Esophagus squamous epithelium (tissue), 5 donors: ENCODE results near the gene GNAL. TPM values are rescaled to one million over a fixed set of nuclear protein-coding genes. Genes with fewer than 3 reads are reported as not detected.
"Not testable (repeated sequence)": the region's sequence is repeated elsewhere in the genome, so short reads cannot be mapped to it uniquely, and the experiment has no call there.

ENCODE experiments used
- DNase-seq: peaks from one replicate; lab custom pipeline; 2025; lab: John Stamatoyannopoulos, UW
- H3K27ac ChIP-seq, 4 donors: fragments of 200-600 bp; sonication (generic); one replicate each; pipeline ENCODE4 v1.5.1; 2016 to 2019; ENCODE audit warnings: mild to moderate bottlenecking in 1 of 4
- H3K27me3 ChIP-seq, 4 donors: fragments of 200-600 bp; sonication (generic); 1 replicate in 3 of 4; 2 replicates in 1 of 4; pipeline versions ENCODE4 v1.5.1 to v1.6.0; 2017 to 2021; ENCODE audit warnings: antibody characterized with exemption in 1 of 4
- H3K36me3 ChIP-seq, 3 donors: fragments of 200-600 bp; sonication (generic); one replicate each; pipeline ENCODE4 v1.5.1; 2016 to 2019
- H3K4me1 ChIP-seq, 3 donors: fragments of 200-600 bp; sonication (generic); one replicate each; pipeline ENCODE4 v1.5.1; 2017 to 2019
- H3K4me3 ChIP-seq, 4 donors: fragments of 200-600 bp; sonication (generic); 1 replicate in 3 of 4; 2 replicates in 1 of 4; pipeline ENCODE4 v1.5.1; 2016 to 2019; ENCODE audit warnings: mild to moderate bottlenecking in 2 of 4, moderate library complexity in 1 of 4
- H3K9me3 ChIP-seq, 3 donors: fragments of 200-600 bp; sonication (generic); one replicate each; pipeline ENCODE4 v1.5.1; 2016 to 2019
- POLR2A ChIP-seq, 4 donors: fragments of 450-650 bp; IDR thresholded peaks; one replicate each; pipeline ENCODE4 v1.6.1; 2017; ENCODE audit warnings: antibody characterized with exemption in 4 of 4, mild to moderate bottlenecking in 4 of 4, moderate library complexity in 3 of 4
- WGBS, 2 donors: methylation state at CpG; one replicate each; pipeline ENCODE4 v1.1.5; 2018; 5-methylcytosine and 5-hydroxymethylcytosine counted together
- intact Hi-C: fragments of 100-400 bp; cut with DNase I; formaldehyde crosslinking; loops from one replicate; pipeline ENCODE4 v1.15.0; 2022
- total RNA-seq, 4 donors: library from RNA; depleted of rRNA; stranded (reverse); fragments of >200 nt; gene quantifications; one replicate each; pipeline ENCODE4 v1.1.0, GENCODE V29; 2016
- TF ChIP-seq, protein P1 (sequence below), 6 experiments: fragments of 450-650 bp in 4 of 6; fragments of 200-600 bp in 2 of 6; sonication (generic) in 2 of 6; IDR thresholded peaks; one replicate each; pipeline ENCODE4 v1.5.1; 2016 to 2019; ENCODE audit warnings: antibody characterized with exemption in 6 of 6, mild to moderate bottlenecking in 4 of 6, moderate library complexity in 4 of 6
- donor health status: DM: yes; HTN: yes; CAD: no.

The GNAL gene
- total RNA-seq, 4 donors from 2014 or later: 2.4 to 23.4 (median 7.0) TPM

DNA sequence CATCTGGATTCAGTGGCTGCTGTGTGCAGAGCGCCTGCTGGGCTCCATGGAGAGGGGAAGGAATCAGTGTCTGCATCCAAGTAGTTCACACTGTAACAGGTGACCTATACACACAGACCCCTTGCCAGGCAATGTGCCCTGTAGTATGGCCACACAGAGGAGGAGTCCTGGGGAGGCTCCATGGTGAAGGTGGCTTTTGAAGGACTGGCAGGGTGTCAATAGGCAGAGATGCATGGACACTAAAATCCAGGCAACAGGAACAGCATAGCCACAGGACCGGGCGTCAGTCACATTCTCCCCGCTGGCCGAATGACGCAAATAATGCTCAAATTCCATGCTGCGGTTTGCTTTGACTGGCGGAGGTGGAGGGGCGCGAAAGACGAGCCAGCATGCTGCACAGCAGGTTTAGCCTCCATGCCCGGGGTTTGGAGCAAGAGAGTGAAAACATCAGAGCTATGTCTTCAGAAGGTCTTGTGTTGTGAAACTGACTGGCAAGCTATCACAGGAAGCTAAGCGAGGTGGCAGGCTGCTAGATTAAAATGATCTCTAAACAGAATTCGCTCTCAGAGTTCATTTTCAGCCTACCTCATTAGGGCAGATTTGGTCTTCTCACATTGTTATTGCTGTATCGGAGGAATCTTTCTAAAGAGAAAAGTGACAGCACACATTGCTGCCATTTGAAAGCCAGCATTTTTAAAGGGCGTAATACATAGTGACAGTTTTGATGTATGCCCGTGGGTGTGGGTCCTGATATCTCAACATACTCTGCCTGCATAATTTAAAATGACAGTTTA lies 161.0 kb downstream of the GNAL start:
- no peak for DNase-seq
- H3K4me3 ChIP-seq: peak overlapping the region; percentile 70 to 87 (median 80)
- peak overlapping the region; percentile 95 to 98 (median 96) for H3K27ac ChIP-seq
- 3 to 17% methylated on average over 8 to 17 of the region's 17 CpGs for WGBS, 2 donors
- peaks cover 0 to 43% (median 22%) of the 10 kb centered on the region in 3 donors for H3K4me1 ChIP-seq
- H3K36me3 ChIP-seq: peaks cover 0 to 15% (median 0%) of the 10 kb centered on the region in 3 donors
- H3K9me3 ChIP-seq: no peaks in the 10 kb centered on the region
- peak in 1 of 4 donors; percentile 47 for TF ChIP-seq POLR2A (IDR thresholded peaks at IDR 0.05)
- TF ChIP-seq, protein P1, sequence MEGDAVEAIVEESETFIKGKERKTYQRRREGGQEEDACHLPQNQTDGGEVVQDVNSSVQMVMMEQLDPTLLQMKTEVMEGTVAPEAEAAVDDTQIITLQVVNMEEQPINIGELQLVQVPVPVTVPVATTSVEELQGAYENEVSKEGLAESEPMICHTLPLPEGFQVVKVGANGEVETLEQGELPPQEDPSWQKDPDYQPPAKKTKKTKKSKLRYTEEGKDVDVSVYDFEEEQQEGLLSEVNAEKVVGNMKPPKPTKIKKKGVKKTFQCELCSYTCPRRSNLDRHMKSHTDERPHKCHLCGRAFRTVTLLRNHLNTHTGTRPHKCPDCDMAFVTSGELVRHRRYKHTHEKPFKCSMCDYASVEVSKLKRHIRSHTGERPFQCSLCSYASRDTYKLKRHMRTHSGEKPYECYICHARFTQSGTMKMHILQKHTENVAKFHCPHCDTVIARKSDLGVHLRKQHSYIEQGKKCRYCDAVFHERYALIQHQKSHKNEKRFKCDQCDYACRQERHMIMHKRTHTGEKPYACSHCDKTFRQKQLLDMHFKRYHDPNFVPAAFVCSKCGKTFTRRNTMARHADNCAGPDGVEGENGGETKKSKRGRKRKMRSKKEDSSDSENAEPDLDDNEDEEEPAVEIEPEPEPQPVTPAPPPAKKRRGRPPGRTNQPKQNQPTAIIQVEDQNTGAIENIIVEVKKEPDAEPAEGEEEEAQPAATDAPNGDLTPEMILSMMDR (IDR thresholded peaks at IDR 0.05): no peak
- H3K27me3 ChIP-seq: no peaks in the 10 kb centered on the region
- intact Hi-C loops: loop anchor here (10.0 kb wide), 1 partner anchor 185 kb away; no protein-coding TSS in a partner anchor

DNA sequence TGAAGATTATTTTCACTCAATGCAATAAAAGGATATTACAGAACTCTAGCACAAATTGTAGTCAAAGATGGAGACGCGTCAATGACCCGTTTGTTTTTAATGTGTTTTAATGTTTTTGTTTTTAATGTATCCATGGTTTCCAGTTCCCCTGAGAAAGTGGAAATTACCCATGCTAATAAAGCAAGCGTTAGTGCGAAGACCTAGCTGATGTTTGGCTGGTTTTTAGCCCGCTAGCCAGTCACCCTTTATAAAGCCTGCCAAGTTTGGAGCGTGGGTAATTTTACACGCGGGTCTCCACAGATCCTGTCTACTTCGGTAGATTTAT lies 161.7 kb downstream of the GNAL start:
- DNase-seq: no peak
- WGBS, 2 donors: 0% methylated on average over 10 of the region's 10 CpGs
- intact Hi-C loops: loop anchor here (10.0 kb wide), 1 partner anchor 184 kb away; no protein-coding TSS in a partner anchor

DNA sequence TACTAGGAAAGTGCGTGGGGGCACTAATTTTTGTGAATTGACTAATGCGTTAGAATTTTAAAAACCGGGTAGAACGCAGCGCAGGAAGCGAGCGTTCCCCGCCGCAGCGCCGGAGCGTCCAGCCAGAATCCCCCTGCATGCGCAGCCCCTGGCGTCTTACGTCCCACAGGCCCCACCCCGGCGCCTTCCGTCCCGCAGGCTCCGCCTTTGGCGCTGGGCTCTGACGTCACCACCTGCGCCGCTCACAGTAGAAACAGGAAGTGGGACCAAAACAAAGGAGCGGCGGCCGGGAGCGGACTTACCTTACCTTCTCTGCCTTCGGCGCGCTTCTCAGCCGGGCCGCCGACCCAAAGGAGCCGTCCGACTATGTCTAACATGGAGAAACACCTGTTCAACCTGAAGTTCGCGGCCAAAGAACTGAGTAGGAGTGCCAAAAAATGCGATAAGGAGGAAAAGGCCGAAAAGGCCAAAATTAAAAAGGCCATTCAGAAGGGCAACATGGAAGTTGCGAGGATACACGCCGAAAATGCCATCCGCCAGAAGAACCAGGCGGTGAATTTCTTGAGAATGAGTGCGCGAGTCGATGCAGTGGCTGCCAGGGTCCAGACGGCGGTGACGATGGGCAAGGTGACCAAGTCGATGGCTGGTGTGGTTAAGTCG lies 162.2 kb downstream of the GNAL start, which contains the start of gene CHMP1B:
TSS of gene CHMP1B (plus strand) at position 268 of the 660 bp plus-strand sequence. CDS start at position 367, 99 bp downstream.
- TF ChIP-seq, protein P1 (IDR thresholded peaks at IDR 0.05): peak in 3 of 6 experiments; percentile 16 to 35 (median 26)
- TF ChIP-seq POLR2A (IDR thresholded peaks at IDR 0.05): peak in 3 of 4 donors; percentile 97 to 100 (median 99)
- no peaks in the 10 kb centered on the region for H3K27me3 ChIP-seq
- no peaks in the 10 kb centered on the region for H3K9me3 ChIP-seq
- H3K4me1 ChIP-seq: peaks cover 0 to 49% (median 25%) of the 10 kb centered on the region in 3 donors
- peak; percentile 86 for DNase-seq
- H3K27ac ChIP-seq: peak within 1 kb of the TSS; percentile 95 to 98 (median 96)
- 0% methylated on average over 14 to 20 of the region's 53 CpGs for WGBS, 2 donors
- peaks cover 0 to 15% (median 0%) of the 10 kb centered on the region in 3 donors for H3K36me3 ChIP-seq
- peak within 1 kb of the TSS; percentile 70 to 87 (median 80) for H3K4me3 ChIP-seq
- intact Hi-C loops: loop anchor here (10.0 kb wide), 1 partner anchor 184 kb away; no protein-coding TSS in a partner anchor

More for the DNA sequence above, 161.7 kb downstream of the GNAL start:
- Histone ChIP-seq H3K27ac (peak overlapping the region; percentile 95 to 98 (median 96)), H3K4me3 (peak overlapping the region; percentile 70 to 87 (median 80)), H3K27me3 (no peaks in the 10 kb centered on the region), H3K4me1 (peaks cover 0 to 44% (median 22%) of the 10 kb centered on the region in 3 donors), H3K36me3 (peaks cover 0 to 15% (median 0%) of the 10 kb centered on the region in 3 donors), H3K9me3 (no peaks in the 10 kb centered on the region)
- TF ChIP-seq, protein P1 (IDR thresholded peaks at IDR 0.05): no peak
- no peak for TF ChIP-seq POLR2A (IDR thresholded peaks at IDR 0.05)

DNA sequence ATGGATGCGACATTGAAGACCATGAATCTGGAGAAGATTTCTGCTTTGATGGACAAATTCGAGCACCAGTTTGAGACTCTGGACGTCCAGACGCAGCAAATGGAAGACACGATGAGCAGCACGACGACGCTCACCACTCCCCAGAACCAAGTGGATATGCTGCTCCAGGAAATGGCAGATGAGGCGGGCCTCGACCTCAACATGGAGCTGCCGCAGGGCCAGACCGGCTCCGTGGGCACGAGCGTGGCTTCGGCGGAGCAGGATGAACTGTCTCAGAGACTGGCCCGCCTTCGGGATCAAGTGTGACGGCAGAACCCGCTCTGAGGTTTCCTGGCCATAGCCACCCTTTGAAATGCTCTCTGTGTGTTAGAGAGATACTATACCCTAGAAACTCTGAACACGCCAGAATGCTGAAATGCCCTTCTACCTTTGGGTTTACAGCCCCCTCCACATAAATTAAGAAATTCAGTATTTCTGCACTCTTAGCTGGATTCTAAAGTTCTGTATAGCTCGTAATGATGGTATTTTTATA lies 162.8 kb downstream of the GNAL start:
- TF ChIP-seq, protein P1 (IDR thresholded peaks at IDR 0.05): no peak
- no peak for TF ChIP-seq POLR2A (IDR thresholded peaks at IDR 0.05)
- peak overlapping the region; percentile 95 to 98 (median 96) for H3K27ac ChIP-seq
- H3K4me3 ChIP-seq: peak overlapping the region; percentile 70 to 87 (median 80)
- H3K9me3 ChIP-seq: no peaks in the 10 kb centered on the region
- DNase-seq: no peak
- H3K36me3 ChIP-seq: peaks cover 0 to 15% (median 0%) of the 10 kb centered on the region in 3 donors
- no peaks in the 10 kb centered on the region for H3K27me3 ChIP-seq
- peaks cover 0 to 55% (median 29%) of the 10 kb centered on the region in 3 donors for H3K4me1 ChIP-seq
- WGBS, 2 donors: 0 to 7% methylated on average over 2 to 6 of the region's 23 CpGs
- intact Hi-C loops: loop anchor here (10.0 kb wide), 1 partner anchor 183 kb away; no protein-coding TSS in a partner anchor

DNA sequence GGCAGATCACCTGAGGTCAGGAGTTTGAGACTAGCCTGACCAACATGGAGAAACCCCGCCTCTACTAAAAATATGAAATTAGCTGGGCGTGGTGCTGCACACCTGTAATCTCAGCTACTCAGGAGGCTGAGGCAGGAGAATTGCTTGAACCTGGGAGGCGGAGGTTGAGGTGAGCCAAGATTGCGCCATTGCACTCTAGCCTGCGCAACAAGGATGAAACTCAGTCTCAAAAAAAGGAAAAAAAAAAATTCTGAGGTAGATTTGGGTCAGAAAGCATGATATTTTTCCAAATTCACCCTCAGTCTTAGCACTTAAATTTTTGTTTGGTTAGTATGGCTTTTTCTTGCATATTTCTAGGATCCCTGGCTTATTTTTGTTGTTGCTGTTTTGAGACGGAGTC lies 165.5 kb downstream of the GNAL start:
- intact Hi-C loops: loop anchor here (10.0 kb wide), 1 partner anchor 180 kb away; no protein-coding TSS in a partner anchor
- DNase-seq, H3K9me3 ChIP-seq, H3K4me3 ChIP-seq, H3K27me3 ChIP-seq, H3K27ac ChIP-seq: not testable (repeated sequence)
- 71 to 81% methylated on average over 5 to 6 of the region's 6 CpGs for WGBS, 2 donors
- Histone ChIP-seq H3K36me3 (peaks cover 0 to 15% (median 0%) of the 10 kb centered on the region in 3 donors), H3K4me1 (peaks cover 14 to 78% (median 35%) of the 10 kb centered on the region in 3 donors)
